ENCODE results near the gene LOXHD1. TPM values are rescaled to one million over a fixed set of nuclear protein-coding genes. Genes with fewer than 3 reads are reported as not detected.

Gene LOXHD1
- total RNA-seq, 2 experiments from 2014 or later = not detected

DNA sequence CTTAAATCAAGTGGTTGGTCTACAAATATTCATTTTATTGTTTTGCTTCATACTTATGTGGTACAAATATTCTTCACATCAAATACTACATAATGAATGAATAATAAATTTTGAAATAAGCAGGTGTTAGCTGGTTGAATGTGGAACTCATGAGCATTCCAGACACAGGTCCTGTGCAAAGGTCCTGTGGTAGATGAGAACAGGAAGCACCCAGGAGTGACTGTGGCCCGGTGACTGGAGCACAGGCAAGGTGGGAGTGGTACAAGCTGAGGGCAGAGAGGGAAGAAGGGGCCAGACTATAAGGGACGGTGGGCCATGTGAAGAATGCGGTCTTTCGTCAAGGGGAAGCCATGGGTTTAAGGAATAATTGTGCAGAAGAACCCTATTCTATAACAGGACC is 26.2 kb upstream of the LOXHD1 start:
- Mint-ChIP-seq H3K4me1 (no peaks in the 10 kb centered on the region), H3K9me3 (no peaks in the 10 kb centered on the region), H3K36me3 (ENCODE audit: low read depth) (no peaks in the 10 kb centered on the region), H3K27me3 (no peaks in the 10 kb centered on the region), H3K27ac (no peak overlapping the region), H3K4me3 (no peak overlapping the region)
- CTCF ChIA-PET = no interaction called here
- no peak for DNase-seq
- POLR2A ChIA-PET = no interaction called here

DNA sequence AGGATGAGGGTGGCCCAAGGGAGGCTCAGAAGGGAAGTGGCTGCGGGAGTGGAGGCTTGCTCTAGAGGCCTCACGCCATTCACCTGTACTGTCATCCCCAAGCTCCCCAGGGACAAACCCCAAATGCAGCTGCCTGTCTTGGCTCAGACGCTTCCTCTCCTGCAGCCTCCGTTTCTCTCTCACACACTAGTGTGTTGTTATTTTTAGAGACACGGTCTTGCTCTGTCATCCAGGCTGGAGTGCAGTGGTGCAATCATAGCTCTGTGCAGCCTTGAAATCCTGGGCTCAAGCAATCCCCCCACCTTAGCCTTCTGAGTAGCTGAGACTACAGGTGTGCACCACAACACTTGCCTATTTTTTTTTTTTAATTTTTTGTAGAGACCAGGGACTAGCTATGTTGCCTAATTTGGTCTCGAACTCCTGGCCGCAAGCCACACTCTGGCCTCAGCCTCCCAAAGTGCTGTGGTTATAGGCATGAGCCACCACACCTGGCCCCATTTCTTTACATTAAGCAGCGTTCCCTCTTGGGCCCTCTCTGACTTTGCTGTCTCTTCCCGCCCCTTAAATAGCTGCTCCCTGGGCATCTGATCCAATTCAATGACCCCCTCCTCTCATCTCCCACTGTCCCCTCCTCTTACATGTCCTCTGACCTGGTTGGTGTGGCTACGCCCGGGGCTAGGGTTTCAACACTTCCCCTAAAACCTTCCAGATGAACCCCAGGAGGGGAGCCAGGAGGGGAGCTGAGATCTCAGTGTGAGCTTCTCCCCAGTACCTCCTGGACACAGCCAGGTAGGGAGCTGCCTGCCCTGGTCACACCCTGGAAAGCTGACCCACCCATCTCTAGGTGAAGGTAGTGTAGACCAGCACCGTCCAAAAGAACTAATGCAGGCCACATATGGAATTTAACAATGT is 24.0 kb upstream of the LOXHD1 start:
- no peak for DNase-seq
- ChIA-PET POLR2A (no interaction called here), CTCF (no interaction called here)
- no peaks in the 10 kb centered on the region for H3K36me3 Mint-ChIP-seq (ENCODE audit: low read depth)
- no peaks in the 10 kb centered on the region for H3K27me3 Mint-ChIP-seq
- H3K9me3 Mint-ChIP-seq = no peaks in the 10 kb centered on the region
- no peak overlapping the region for H3K27ac Mint-ChIP-seq
- no peak overlapping the region for H3K4me3 Mint-ChIP-seq
- H3K4me1 Mint-ChIP-seq = no peaks in the 10 kb centered on the region

DNA sequence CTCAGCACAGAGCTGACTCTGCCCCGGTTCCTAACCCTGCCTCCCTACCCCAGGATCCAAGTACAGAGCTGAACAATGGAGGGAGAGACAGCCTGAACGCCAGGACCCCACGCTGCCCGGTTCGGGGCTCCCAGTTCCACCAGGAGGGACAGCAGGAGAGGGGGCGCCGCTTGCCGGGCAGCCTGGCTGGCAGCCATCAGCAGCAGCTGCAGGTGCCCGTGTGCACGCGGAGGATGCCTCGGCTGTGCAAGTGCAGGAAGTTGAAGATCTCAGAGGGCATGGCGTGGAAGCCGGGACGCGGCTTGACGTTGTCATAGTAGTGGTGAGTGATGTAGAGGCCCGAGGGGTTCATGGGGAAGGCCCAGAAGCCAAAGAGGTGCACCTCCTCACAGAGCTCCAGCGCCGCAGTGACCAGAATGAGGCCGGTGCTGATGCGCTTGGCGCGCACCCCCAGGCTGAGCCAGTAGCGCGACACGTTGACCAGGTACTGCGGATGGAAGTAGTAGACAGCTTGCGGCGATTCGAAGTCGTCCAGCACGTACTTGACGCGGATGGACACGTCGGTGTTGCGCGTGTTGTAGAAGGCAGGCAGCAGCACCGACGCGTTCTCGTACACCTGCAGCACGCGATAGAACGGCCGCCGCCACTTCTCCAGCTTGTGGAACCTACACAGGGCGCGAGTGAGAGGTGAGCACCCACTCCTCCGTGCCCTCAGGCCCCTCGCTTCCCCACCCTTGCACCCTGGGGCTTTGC is 23.0 kb upstream of the LOXHD1 start:
- H3K27ac Mint-ChIP-seq = no peak overlapping the region
- CTCF ChIA-PET = no interaction called here
- H3K9me3 Mint-ChIP-seq = no peaks in the 10 kb centered on the region
- POLR2A ChIA-PET = no interaction called here
- H3K36me3 Mint-ChIP-seq (ENCODE audit: low read depth) = no peaks in the 10 kb centered on the region
- no peak for DNase-seq
- H3K4me1 Mint-ChIP-seq = no peaks in the 10 kb centered on the region
- H3K27me3 Mint-ChIP-seq = peaks cover 3% of the 10 kb centered on the region
- no peak overlapping the region for H3K4me3 Mint-ChIP-seq

DNA sequence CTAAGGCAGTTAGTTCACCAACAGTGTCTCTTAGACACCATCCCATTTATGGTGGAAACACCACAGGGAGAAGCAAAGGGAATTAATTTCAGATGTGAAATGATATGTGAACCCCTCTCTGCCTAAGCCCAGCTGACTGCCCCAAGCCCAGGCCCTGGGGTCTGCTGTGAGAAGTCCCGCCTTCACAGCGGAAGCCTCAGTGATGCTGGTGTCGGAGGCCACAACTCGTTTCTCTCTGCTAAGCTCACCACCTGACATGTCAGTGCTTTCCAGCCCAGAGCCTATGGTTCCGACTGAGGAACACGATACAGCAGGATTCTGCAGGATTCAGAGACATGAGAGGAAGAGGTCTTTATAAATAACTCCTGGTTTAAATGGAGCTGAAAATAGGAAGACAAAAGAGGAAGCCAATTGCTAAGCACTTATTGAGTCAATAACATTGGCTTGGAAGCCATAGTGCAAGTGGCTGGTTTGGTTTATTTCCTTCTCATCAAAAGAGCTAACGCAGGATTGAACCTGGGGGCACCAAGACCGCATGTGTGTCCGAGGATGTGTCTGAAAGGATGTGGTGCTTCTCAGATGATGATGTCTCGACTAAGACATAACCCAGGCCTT is 21.9 kb upstream of the LOXHD1 start:
- ChIA-PET POLR2A (no interaction called here), CTCF (no interaction called here)
- Mint-ChIP-seq H3K9me3 (no peaks in the 10 kb centered on the region), H3K4me1 (no peaks in the 10 kb centered on the region), H3K27me3 (peaks cover 6% of the 10 kb centered on the region), H3K27ac (no peak overlapping the region), H3K36me3 (ENCODE audit: low read depth) (no peaks in the 10 kb centered on the region), H3K4me3 (no peak overlapping the region)
- no peak for DNase-seq

DNA sequence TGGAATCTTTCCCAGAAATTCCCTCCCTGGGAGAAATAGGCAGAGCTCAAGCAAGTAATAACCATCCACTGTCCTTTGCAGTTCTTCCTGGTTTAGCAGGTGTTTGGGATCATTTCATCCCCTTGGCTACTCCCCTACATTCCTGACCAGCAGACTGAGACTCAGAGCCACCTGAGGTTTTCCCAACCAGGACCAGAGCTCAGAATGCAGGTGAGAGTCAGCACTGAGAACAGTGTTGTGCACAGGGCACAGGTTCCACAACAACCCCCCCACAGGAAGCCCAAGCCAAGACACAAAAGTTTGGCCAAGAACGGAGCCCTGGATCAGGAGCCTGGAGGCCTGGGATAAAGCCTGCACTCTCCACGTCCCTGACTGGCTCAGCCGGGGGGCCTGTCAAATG is 21.0 kb upstream of the LOXHD1 start:
- H3K27ac Mint-ChIP-seq = no peak overlapping the region

DNA sequence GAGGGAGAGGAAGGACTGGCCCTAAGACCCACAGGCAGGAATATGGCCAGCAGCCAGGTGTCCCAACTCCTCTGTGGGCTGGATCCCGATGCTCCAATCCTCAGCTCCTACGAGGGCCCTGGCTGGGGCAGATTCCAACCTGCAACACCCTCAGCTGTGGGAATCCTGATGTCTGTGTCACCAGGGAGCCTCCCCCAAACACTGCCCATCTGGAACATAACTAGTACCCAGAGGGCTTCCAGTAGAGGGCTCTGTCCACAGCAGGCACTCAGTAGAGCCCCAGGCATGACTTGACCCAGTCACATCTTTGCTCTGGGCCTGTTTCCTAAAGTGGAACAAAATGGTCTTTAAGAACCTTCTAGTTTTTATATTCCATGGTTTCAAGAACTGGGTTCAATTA is 20.6 kb upstream of the LOXHD1 start:
- POLR2A ChIA-PET = no interaction called here
- Mint-ChIP-seq H3K4me3 (no peak overlapping the region), H3K4me1 (peaks cover 3% of the 10 kb centered on the region), H3K27me3 (peaks cover 6% of the 10 kb centered on the region), H3K36me3 (ENCODE audit: low read depth) (no peaks in the 10 kb centered on the region), H3K27ac (no peak overlapping the region), H3K9me3 (no peaks in the 10 kb centered on the region)
- no peak for DNase-seq
- CTCF ChIA-PET = no interaction called here

More for the DNA sequence above, 21.0 kb upstream of the LOXHD1 start:
- peaks cover 6% of the 10 kb centered on the region for H3K27me3 Mint-ChIP-seq
- DNase-seq = no peak
- ChIA-PET CTCF (no interaction called here), POLR2A (no interaction called here)
- no peaks in the 10 kb centered on the region for H3K36me3 Mint-ChIP-seq (ENCODE audit: low read depth)
- H3K9me3 Mint-ChIP-seq = no peaks in the 10 kb centered on the region
- H3K4me1 Mint-ChIP-seq = no peaks in the 10 kb centered on the region
- H3K4me3 Mint-ChIP-seq = no peak overlapping the region

DNA sequence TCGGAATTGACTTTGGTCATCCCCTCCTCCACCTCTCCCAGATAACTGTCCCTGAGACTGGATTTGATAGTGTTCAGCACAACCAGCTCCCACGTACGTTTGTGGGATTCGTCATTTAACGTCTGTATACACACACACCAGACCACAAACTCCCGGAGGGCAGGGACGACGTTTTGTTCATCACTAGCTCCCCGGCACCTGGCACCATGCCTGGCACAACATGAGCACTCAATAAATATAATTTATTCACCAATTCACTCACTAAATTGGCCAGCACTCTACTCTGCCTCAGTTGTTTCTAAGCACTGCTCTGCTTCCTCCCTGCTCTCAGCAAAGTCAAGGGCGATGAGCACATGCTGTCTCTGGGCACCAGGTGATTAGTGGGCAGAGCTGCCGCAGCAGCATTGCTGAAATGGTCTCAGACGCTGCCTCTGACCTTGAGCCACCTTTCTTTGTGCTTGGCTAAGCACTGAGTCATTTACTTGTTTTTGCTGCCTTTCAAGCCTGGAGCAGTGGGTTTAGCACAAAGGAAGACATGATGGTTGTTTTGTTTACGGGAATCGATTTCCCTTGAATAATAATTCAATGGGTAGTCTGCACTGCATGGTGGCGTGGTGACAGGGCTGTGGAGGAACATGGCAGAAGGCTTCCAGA is 19.3 kb upstream of the LOXHD1 start:
- no peak overlapping the region for H3K4me3 Mint-ChIP-seq
- H3K27me3 Mint-ChIP-seq = peaks cover 6% of the 10 kb centered on the region
- H3K4me1 Mint-ChIP-seq = peaks cover 11% of the 10 kb centered on the region
- H3K9me3 Mint-ChIP-seq = no peaks in the 10 kb centered on the region
- DNase-seq = no peak
- POLR2A ChIA-PET = no interaction called here
- H3K27ac Mint-ChIP-seq = no peak overlapping the region
- H3K36me3 Mint-ChIP-seq (ENCODE audit: low read depth) = no peaks in the 10 kb centered on the region
- CTCF ChIA-PET = no interaction called here

DNA sequence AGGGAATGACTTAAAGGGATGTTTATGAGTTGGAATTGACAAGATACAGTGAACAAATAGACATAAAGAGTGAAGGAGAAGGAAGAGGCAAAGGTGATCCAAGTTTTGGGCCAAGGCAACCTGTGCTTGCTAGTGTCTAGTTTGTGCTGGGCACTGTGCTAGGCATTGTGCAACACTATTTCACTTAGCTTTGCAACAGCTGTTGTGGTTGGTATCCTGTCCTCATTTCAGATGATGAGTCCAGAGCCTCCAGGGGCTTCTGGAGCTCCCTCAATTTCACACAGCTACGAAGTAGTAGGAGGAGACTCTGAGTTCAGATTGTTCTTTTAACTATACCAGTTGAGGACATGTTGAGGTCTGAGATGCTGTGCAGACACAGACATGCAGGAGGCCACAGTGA is 18.1 kb upstream of the LOXHD1 start:
- peaks cover 6% of the 10 kb centered on the region for H3K27me3 Mint-ChIP-seq
- ChIA-PET CTCF (interaction anchor here (1.2 to 1.3 kb wide), 2 partner anchors 17 to 287 kb away, joined by 3 to 6 read pairs; no protein-coding TSS in a partner anchor), POLR2A (no interaction called here)
- H3K27ac Mint-ChIP-seq = no peak overlapping the region
- H3K36me3 Mint-ChIP-seq (ENCODE audit: low read depth) = no peaks in the 10 kb centered on the region
- H3K4me3 Mint-ChIP-seq = no peak overlapping the region
- H3K9me3 Mint-ChIP-seq = no peaks in the 10 kb centered on the region
- no peak for DNase-seq
- H3K4me1 Mint-ChIP-seq = peaks cover 12% of the 10 kb centered on the region

DNA sequence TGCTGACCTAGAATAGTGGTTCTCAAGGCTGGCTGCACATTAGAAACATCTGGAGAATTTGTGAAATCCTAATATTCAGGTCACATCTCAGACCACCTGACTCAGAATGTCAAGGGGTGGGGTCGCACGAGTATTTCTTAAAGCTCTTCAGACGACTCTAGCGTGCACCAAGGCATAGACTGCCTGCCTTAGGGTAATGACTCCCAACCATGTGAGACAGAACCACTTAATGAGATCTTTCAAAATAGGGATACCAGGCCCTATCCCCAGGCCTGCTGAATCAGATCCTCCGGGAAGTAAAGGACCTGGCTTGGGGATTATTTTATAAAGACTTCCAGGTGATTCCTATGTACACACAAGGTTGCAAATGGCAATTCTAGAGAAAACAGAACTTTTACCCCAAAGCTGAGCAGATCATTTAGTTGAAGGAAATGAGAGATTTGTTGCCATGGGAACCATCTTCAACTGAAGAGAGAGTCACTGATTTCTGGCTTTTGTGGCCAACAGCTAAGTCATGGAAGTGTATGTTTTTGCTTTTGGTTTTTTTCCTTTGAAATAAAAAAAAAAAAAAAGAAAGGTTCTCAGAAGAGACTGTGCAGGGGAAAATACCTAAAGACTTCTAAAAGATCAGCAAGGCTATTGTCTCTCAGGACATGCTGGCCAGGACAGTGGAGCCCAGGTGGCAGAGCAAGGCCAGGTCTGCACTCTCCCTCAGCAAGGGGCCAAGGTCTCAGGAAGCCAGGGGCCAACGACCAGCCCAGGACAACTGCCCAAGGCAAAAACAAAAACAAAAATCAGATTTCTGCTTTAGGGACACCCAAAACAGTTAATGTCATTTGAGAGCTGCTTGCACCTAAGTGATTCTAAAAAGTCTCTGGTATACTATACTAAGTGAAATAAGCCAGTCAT is 15.3 kb upstream of the LOXHD1 start:
- Mint-ChIP-seq H3K9me3 (no peaks in the 10 kb centered on the region), H3K4me3 (no peak overlapping the region), H3K4me1 (peaks cover 12% of the 10 kb centered on the region), H3K27me3 (peaks cover 9% of the 10 kb centered on the region), H3K36me3 (ENCODE audit: low read depth) (no peaks in the 10 kb centered on the region), H3K27ac (no peak overlapping the region)
- DNase-seq = no peak
- POLR2A ChIA-PET = no interaction called here
- CTCF ChIA-PET = interaction anchor here (3.2 kb wide), 1 partner anchor 14 kb away, joined by 22 read pairs; the partner anchor contains the start of gene LOXHD1

DNA sequence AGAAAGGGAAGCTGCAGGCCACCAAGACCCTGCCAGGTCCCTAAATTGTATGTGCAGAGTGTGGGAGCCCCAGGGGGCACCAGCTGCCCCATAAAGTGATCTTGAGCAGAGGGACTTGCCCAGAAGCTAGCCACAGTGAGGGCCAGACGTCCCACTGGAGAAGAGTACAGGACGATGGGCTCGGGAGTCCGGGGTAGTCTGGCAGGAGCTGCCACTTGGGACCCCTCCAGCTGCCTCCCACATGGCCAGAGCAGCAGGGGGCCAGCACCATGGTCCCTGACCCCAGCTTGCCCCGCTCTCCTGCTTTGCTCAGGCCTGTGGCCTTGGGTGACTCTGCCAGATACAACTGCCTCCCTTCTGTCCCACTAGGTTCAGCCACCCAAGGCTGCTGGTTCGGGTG is 11.7 kb upstream of the LOXHD1 start:
- CTCF ChIA-PET = no interaction called here
- Mint-ChIP-seq H3K9me3 (no peaks in the 10 kb centered on the region), H3K36me3 (ENCODE audit: low read depth) (no peaks in the 10 kb centered on the region), H3K4me1 (peaks cover 12% of the 10 kb centered on the region), H3K4me3 (no peak overlapping the region), H3K27me3 (peaks cover 3% of the 10 kb centered on the region), H3K27ac (no peak overlapping the region)
- no peak for DNase-seq
- POLR2A ChIA-PET = interaction anchor here (1.2 kb wide), 1 partner anchor 80 kb away, joined by 3 read pairs; no protein-coding TSS in a partner anchor

DNA sequence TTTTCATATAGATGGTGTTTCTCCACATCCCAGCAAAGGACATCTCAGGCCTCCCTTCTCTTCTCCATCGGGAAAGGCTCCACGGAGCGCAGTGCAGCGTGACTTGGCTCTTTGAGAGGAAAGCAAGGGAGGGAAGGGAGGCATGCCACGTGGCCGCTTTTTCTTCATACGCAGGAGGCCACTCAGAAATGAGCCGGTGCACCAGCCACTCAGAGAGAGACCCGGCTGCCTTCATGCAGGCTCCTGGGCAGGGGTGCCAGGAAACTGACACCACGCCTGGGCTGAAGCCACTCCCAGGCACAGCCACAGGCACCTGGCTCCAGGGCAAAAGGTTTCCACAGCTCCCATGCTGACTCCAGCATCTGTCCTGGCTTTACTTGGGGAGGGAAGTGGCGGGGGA is 11.1 kb upstream of the LOXHD1 start:
- POLR2A ChIA-PET = interaction anchor here (1.2 kb wide), 1 partner anchor 80 kb away, joined by 3 read pairs; no protein-coding TSS in a partner anchor
- Mint-ChIP-seq H3K36me3 (ENCODE audit: low read depth) (no peaks in the 10 kb centered on the region), H3K27me3 (peaks cover 5% of the 10 kb centered on the region), H3K4me3 (no peak overlapping the region), H3K9me3 (no peaks in the 10 kb centered on the region), H3K27ac (no peak overlapping the region), H3K4me1 (peaks cover 12% of the 10 kb centered on the region)
- no peak for DNase-seq
- CTCF ChIA-PET = no interaction called here

DNA sequence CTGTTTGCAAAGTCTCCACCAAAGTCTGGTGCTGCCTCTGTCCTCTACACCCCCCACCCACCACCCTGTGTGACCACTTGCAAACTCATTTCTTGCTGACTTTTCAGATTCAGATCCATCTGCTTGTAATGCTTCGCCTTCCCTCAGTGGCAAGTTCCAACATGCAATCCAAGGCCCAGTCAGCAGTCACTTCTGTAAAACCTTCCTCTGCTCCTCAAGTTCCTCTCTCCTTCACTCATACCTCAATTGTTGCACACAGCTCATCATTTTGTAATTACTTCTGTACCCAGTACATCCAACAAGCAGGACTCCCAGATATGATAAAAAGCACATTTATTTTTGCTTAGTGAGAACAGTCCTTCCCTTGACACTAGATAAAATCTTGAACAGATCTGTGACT is 6.5 kb upstream of the LOXHD1 start:
- no peaks in the 10 kb centered on the region for H3K36me3 Mint-ChIP-seq (ENCODE audit: low read depth)
- H3K27ac Mint-ChIP-seq = no peak overlapping the region
- no peak overlapping the region for H3K4me3 Mint-ChIP-seq
- CTCF ChIA-PET = no interaction called here
- POLR2A ChIA-PET = no interaction called here
- peaks cover 7% of the 10 kb centered on the region for H3K27me3 Mint-ChIP-seq
- no peak for DNase-seq
- no peaks in the 10 kb centered on the region for H3K9me3 Mint-ChIP-seq
- H3K4me1 Mint-ChIP-seq = no peaks in the 10 kb centered on the region
